GM19468 (cell line): ENCODE data around the gene AMACR.
"Not testable (repeated sequence)": the region's sequence is repeated elsewhere in the genome, so short reads cannot be mapped to it uniquely, and the experiment has no call there.

Experiments used
- ATAC-seq: cut with Tn5 transposase; IDR thresholded peaks from one replicate; pipeline ENCODE4 v1.9.1; 2021; ENCODE audit warnings: mild to moderate bottlenecking, moderate library complexity, moderate number of reproducible peaks; ENCODE audit not compliant: unreplicated experiment; ENCODE audit errors: extremely low read depth

AMACR gene

GRCh38 chr5:33975852-33976251, 32.0 kb downstream of the AMACR start:
- ATAC-seq, result no peak

GRCh38 chr5:33973271-33973670, 34.6 kb downstream of the AMACR start:
- no peak for ATAC-seq

- ATAC-seq, result peak; percentile 51
Observed at GRCh38 chr5:33969572-33970452, 38.0 kb downstream of the AMACR start.

GRCh38 chr5:33968211-33969005, 39.4 kb downstream of the AMACR start:
- no peak for ATAC-seq

DNA sequence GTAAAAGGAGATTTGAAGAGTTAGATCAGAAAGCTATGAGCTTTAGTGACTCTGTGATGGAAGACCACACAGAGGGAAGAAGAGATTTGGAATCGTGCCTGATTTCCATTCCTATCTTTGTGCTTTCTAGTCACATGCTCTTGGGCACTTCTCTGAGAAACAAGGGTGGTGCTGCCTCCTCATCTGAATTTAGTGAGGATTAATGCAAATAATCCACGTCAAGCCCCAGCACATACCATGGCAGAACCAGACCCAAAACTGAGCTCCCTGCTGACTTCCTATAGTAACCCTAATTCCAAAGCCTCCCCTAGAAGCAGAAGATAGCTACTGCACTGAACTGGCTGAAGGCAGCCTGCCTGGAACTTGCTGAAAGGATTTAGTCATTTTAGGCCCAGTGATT, 41.0 kb downstream of the AMACR start:
- no peak for ATAC-seq

DNA sequence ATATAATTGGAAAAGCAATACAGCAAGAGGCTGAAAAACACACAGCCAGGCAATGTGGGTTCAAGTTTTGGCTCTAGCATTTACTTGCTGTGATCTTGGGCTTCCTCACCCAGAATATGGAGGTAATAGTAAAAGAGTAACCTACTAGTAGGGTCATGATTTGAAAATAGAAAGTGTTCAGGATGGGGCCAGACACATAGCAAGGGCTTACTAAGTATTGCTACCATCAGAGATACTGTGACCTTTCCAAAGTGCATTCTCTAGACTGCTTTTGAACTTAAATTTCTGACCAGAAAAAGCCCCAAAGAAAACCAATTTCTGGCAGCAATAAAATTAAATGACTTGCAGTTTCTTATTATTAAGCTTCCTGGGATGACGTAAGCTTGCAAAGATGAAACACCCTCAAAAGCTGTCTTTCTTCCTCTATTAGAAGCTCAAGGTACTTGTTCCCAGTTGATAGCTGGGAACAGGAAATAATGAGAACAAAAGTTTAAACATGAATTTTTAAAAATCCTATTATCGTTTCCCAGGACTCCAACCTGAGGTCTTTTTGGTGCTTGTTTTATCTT, 43.6 kb downstream of the AMACR start:
- no peak for ATAC-seq

DNA sequence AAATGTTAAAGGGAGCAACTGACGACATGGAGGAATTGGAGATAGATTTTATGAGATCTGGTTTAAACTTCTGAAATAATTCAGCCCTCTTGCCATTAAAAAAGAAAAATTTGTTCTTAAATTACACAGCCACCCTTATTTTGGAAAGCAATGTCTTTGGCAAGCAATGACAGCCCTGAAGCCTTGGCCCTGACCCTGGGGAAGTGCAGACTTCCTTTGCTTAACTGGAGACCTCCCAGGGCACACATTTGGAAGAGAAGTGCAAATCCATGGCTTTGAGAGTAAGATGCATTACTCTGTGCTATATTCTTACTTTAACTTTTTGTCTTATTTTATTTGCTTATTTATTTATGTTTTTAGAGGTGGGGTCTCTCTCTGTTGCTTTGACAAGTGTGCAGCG, 49.7 kb downstream of the AMACR start:
- no peak for ATAC-seq

DNA sequence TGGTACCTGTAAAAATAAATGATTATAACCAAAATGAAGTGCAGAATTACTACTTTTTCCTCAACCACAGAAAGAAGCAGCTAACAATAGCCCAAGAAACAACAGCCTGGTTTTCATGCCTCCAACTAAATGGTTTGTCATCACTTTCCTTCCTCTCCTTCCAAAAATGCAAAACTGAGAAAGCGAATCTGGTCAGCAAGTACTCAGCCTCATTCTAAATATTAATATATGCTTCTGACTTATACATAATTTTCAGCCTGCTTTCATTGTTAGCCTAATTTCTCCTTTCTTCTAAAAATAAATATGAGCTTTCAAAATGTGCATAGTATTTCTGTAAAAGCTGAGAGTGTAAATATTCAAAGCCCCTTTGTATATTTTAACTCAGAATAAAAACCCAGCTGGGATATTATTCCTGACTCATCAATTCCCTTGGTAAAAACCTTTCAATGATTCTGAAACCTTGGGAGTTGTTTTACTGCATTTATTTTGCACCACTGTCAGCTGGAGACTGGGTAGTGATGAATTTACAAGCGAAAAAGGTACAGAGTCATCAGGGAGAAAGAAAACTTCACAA, 50.2 kb downstream of the AMACR start:
- no peak for ATAC-seq

DNA sequence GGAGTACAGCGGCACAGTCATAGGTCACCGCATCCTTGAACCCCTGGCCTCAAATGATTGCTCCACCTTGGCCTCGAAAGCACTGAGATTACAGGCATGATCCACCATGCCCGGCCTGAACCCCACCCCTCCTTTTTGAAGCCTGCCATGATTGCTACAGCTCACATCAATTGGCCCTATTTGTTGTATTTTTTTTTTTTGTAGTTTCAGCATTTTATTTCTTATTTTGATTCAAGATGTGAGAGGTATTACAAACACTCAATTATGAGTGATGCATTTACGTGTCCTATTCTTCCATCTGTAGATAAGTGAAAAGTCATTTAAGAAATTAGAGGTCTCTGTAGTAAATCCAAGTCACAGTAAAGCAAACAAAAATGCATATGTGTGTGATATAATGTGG, 55.7 kb downstream of the AMACR start:
- not testable (repeated sequence) for ATAC-seq

GRCh38 chr5:33944543-33945132, 63.2 kb downstream of the AMACR start:
- ATAC-seq, result no peak

DNA sequence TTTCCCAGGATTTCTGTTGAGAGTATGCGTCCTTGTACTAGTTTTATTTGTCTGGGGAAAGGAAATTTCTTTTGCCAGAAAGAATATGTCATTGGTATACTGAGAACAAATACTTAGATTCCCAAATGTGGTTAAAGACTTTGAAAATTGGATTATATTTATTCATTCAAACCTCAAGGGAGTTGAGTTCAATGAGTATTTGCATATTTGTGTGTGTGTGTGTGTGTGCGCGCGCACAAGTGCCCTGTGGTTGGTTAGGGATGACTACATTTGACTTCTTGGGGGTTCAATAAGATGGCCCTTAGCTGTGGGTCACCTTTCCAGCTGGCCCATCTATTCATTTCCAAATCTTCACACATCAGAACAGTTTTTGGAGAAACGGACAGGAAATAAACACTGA, 66.8 kb downstream of the AMACR start:
- ATAC-seq, result no peak

DNA sequence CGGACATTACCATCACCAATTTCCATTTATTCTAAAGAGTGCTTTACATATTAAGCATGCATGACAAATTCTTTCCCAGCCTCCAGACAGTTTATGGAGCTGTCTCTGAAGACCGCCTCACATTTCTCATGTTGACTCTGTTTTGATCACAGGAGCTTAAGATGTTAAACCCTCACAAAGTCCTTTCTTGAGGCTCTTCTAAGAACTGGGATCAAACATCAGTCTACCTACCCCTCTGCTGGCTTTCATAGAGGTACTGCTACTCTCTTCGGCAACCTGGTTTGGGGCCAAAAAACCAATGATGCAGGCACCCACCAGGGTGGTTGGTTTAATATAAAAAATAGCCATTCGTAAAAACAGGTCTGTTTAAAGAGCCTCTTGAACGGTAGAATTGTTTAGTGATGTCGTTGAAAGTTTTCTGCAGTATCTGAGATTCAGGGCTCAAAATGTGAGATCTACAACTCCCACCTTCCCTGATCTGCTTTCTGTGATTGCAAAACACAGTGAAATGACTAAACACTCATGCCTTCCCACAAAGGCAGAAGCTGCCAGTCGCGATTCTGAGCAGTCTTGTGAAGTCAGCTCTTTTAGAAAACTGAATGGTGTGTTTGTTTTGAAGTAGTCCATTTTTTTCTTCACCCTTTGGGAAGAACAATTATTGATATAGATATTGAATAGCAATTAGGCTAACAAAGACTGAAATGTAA, 68.1 kb downstream of the AMACR start:
- no peak for ATAC-seq

- ATAC-seq, result no peak
Observed at GRCh38 chr5:33938881-33939280, 69.0 kb downstream of the AMACR start.

DNA sequence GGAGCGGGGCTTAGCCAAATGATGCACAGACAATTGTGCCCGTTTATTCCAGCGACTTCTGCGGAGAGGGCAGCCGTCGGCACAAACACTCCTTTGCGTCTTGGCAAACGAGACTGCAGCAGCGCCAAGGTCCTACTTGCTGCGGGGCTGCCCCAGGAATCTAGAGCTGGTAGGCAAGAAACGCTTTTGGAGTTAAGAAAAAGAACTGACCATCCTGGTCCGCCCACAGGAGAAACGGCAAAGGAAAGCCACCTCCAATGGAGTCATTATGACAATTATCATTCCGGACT, 69.4 kb downstream of the AMACR start:
- ATAC-seq, result no peak

DNA sequence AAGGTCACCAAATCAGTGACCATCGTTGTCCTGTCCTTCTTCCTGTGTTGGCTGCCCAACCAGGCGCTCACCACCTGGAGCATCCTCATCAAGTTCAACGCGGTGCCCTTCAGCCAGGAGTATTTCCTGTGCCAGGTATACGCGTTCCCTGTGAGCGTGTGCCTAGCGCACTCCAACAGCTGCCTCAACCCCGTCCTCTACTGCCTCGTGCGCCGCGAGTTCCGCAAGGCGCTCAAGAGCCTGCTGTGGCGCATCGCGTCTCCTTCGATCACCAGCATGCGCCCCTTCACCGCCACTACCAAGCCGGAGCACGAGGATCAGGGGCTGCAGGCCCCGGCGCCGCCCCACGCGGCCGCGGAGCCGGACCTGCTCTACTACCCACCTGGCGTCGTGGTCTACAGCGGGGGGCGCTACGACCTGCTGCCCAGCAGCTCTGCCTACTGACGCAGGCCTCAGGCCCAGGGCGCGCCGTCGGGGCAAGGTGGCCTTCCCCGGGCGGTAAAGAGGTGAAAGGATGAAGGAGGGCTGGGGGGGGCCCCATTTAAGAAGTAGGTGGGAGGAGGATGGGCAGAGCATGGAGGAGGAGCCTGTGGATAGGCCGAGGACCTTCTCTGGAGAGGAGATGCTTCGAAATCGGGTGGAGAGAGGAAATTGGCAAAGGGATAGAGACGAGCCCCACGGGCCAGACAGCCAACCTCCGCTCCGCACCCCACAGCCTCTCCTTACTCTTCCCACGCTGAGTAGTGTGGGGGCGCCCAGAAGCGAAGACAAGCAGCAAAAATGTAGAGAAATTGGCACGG, 69.9 kb downstream of the AMACR start:
- no peak for ATAC-seq

- ATAC-seq, result no peak
Observed at GRCh38 chr5:33937017-33937706, 70.7 kb downstream of the AMACR start.

GRCh38 chr5:33936381-33937016, 71.4 kb downstream of the AMACR start, which contains the start of gene RXFP3:
RXFP3 (plus strand) TSS chr5:33936386; CDS start chr5:33936741, 355 bp downstream.
- no peak for ATAC-seq
